NCI-H2029 (cell line): ENCODE results near the gene DLG5.

Experiments used
- DNase-seq: peaks from one replicate; lab custom pipeline; 2025; lab: John Stamatoyannopoulos, UW

DLG5 gene

GRCh38 chr10:77926566-77927401 is at the start of gene DLG5:
Gene DLG5 (minus strand): TSS chr10:77926755. CDS start chr10:77926520, 235 bp downstream.
- no peak for DNase-seq

GRCh38 chr10:77975086-77975666 is 48.6 kb upstream of the DLG5 start:
- DNase-seq: no peak

- DNase-seq: no peak
Measured at GRCh38 chr10:77974396-77975074, 48.0 kb upstream of the DLG5 start.

- no peak for DNase-seq
Measured at GRCh38 chr10:77973276-77973675, 46.7 kb upstream of the DLG5 start.

- no peak for DNase-seq
Measured at GRCh38 chr10:77972148-77972547, 45.6 kb upstream of the DLG5 start.

GRCh38 chr10:77971804-77972144 is 45.2 kb upstream of the DLG5 start:
- no peak for DNase-seq

GRCh38 chr10:77970869-77971803 is 44.6 kb upstream of the DLG5 start:
- DNase-seq: peak; percentile 28

GRCh38 chr10:77969114-77969513 is 42.6 kb upstream of the DLG5 start:
- no peak for DNase-seq

- no peak for DNase-seq
Measured at GRCh38 chr10:77967611-77968022, 41.1 kb upstream of the DLG5 start.

- no peak for DNase-seq
Measured at GRCh38 chr10:77965294-77965693, 38.7 kb upstream of the DLG5 start.

GRCh38 chr10:77964811-77965210 is 38.3 kb upstream of the DLG5 start:
- no peak for DNase-seq

- DNase-seq: no peak
Measured at GRCh38 chr10:77963901-77964300, 37.3 kb upstream of the DLG5 start.

- no peak for DNase-seq
Measured at GRCh38 chr10:77962350-77963146, 36.0 kb upstream of the DLG5 start.

- DNase-seq: no peak
Measured at GRCh38 chr10:77961668-77962067, 35.1 kb upstream of the DLG5 start.

- DNase-seq: no peak
Measured at GRCh38 chr10:77960829-77961329, 34.3 kb upstream of the DLG5 start.

GRCh38 chr10:77959887-77960455 is 33.4 kb upstream of the DLG5 start:
- DNase-seq: no peak

- no peak for DNase-seq
Measured at GRCh38 chr10:77959384-77959783, 32.8 kb upstream of the DLG5 start.

- no peak for DNase-seq
Measured at GRCh38 chr10:77955136-77955535, 28.6 kb upstream of the DLG5 start.

GRCh38 chr10:77949167-77949566 is 22.6 kb upstream of the DLG5 start:
- no peak for DNase-seq

GRCh38 chr10:77946084-77946483 is 19.5 kb upstream of the DLG5 start:
- DNase-seq: no peak

GRCh38 chr10:77944519-77944918 is 18.0 kb upstream of the DLG5 start:
- DNase-seq: no peak
